ENCODE data around the gene LRCH1. TPM values are rescaled to one million over a fixed set of nuclear protein-coding genes. Genes with fewer than 3 reads are reported as not detected.

Gene LRCH1, protein sequence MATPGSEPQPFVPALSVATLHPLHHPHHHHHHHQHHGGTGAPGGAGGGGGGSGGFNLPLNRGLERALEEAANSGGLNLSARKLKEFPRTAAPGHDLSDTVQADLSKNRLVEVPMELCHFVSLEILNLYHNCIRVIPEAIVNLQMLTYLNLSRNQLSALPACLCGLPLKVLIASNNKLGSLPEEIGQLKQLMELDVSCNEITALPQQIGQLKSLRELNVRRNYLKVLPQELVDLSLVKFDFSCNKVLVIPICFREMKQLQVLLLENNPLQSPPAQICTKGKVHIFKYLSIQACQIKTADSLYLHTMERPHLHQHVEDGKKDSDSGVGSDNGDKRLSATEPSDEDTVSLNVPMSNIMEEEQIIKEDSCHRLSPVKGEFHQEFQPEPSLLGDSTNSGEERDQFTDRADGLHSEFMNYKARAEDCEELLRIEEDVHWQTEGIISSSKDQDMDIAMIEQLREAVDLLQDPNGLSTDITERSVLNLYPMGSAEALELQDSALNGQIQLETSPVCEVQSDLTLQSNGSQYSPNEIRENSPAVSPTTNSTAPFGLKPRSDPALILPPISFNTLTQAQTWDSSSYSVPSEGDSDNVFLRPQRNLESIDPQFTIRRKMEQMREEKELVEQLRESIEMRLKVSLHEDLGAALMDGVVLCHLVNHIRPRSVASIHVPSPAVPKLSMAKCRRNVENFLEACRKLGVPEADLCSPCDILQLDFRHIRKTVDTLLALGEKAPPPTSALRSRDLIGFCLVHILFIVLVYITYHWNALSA
- 13.1 TPM for total RNA-seq
- long read RNA-seq, full-length matches to known transcripts = 16 of 22 reads
- long read RNA-seq, partial matches to known transcripts = 6 of 22 reads
- long read RNA-seq, other reads (novel, unspliced or antisense) = 0 of 22 reads

DNA sequence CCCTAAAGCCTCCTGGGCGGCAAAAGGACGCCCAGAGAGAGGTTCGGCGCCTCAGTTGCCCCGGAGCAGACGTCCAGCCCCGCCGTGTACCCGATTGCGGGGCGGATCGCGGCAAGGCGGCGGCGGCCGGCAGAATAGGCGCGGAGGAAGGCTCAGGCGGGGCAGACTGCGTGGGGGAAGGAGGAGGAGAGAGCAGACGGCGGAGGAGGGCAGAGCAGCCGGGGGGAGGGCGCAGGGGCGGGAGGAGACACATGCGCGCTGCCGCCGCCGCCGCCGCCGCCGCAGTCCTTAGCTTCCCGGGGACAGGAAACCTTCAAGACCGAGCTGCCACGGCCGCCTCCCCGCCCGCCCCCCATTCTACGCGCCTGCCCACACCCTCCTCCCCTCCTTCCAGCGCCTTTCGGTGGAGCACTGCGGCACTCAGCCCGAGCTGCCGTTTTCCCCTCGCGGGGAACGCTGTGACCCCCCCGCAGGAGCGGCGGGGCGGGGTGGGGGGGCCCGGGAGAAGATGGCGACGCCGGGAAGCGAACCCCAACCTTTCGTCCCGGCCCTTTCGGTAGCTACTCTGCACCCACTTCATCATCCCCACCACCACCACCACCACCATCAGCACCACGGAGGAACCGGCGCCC is at the start of gene LRCH1:
LRCH1 (plus strand) TSS at position 282 of the 632 bp plus-strand sequence; CDS start at position 509, 227 bp downstream.
- H3K4me1 ChIP-seq = peaks cover 55% of the 10 kb centered on the region
- intact Hi-C loops (cut with micrococcal nuclease) = loop anchor here (5.0 to 10.0 kb wide), 5 partner anchors 52 to 169 kb away; no protein-coding TSS in a partner anchor
- H3K27me3 ChIP-seq (ENCODE audit: low read depth) = no peaks in the 10 kb centered on the region
- peak within 1 kb of the TSS; percentile 98 for H3K4me3 ChIP-seq
- no peaks in the 10 kb centered on the region for H3K9me3 ChIP-seq (replicated peaks)
- DNase-seq = peak; percentile 93
- no peaks in the 10 kb centered on the region for H3K36me3 ChIP-seq
- H3K27ac ChIP-seq (replicated peaks) = peak within 1 kb of the TSS; percentile 96
- TF ChIP-seq, protein P1, sequence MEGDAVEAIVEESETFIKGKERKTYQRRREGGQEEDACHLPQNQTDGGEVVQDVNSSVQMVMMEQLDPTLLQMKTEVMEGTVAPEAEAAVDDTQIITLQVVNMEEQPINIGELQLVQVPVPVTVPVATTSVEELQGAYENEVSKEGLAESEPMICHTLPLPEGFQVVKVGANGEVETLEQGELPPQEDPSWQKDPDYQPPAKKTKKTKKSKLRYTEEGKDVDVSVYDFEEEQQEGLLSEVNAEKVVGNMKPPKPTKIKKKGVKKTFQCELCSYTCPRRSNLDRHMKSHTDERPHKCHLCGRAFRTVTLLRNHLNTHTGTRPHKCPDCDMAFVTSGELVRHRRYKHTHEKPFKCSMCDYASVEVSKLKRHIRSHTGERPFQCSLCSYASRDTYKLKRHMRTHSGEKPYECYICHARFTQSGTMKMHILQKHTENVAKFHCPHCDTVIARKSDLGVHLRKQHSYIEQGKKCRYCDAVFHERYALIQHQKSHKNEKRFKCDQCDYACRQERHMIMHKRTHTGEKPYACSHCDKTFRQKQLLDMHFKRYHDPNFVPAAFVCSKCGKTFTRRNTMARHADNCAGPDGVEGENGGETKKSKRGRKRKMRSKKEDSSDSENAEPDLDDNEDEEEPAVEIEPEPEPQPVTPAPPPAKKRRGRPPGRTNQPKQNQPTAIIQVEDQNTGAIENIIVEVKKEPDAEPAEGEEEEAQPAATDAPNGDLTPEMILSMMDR (IDR thresholded peaks at IDR 0.05; ENCODE audit: borderline replicate concordance) = no peak

DNA sequence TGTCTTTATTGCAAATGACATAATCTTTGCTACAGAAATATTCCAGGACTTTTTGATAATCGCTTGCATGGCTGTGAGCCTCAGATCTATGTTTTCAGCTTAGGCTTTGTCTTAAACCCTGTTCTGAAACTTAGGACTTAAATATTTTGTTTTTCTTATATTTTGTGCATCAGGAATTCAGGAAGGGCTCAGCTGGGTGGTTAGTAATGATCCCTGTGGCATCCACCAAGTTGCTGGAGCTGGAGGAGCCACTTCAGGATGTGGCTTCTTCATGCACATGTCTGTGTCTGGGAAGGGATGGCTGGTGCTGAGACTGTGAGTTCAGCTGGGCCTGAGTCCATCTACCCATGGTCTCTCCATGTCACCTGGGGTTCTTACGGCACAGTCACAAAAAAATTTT is 48.9 kb upstream of the LRCH1 start:
- TF ChIP-seq, protein P1 (IDR thresholded peaks at IDR 0.05; ENCODE audit: borderline replicate concordance) = no peak
- no peaks in the 10 kb centered on the region for H3K9me3 ChIP-seq (replicated peaks)
- no peaks in the 10 kb centered on the region for H3K27me3 ChIP-seq (ENCODE audit: low read depth)
- no peak overlapping the region for H3K27ac ChIP-seq (replicated peaks)
- no peak overlapping the region for H3K4me3 ChIP-seq
- H3K4me1 ChIP-seq = no peaks in the 10 kb centered on the region
- DNase-seq = no peak
- intact Hi-C loops (cut with micrococcal nuclease) = no loop called here
- H3K36me3 ChIP-seq = no peaks in the 10 kb centered on the region

DNA sequence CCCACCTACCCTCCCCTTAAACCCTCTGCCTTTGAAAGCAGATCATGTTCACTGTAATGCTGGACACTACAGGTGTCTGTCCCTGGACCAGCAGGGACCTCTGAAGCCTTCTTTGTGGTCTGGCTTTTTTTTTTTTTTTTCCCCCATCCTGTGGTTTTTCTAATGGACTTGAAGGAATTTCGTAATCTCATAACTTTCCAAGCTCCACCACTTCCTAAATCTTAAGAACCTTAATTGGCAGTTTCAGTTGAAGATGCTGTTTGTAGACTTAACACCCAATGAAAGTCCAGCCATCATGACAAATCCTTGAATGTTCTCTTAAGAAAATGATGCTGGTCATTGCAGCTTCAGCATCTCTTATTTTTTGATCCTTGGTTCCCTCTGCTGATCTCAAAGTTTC is 45.0 kb upstream of the LRCH1 start:
- intact Hi-C loops (cut with micrococcal nuclease) = no loop called here
- no peaks in the 10 kb centered on the region for H3K9me3 ChIP-seq (replicated peaks)
- no peak for DNase-seq

DNA sequence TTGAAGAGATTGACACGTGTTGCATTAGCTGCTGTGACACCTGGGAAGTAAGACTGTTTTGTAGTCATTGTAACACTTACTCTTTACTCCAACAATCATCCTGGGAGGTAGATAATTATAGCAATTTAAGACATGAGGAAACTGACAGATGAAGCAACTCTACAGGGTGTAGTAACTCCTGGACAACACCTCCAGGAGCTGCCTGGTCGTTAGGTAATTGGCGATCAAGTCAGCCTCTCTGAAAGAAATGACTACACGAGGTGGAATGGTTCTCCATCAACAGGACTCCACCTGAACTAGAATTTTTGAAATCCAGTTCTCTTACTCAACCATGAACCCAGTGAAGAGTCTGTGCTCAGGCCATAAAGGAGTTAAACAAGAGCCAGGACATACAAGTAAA is 43.0 kb upstream of the LRCH1 start:
- no peak for DNase-seq
- TF ChIP-seq, protein P1 (IDR thresholded peaks at IDR 0.05; ENCODE audit: borderline replicate concordance) = no peak
- no peaks in the 10 kb centered on the region for H3K36me3 ChIP-seq
- H3K9me3 ChIP-seq (replicated peaks) = no peaks in the 10 kb centered on the region
- no peaks in the 10 kb centered on the region for H3K27me3 ChIP-seq (ENCODE audit: low read depth)
- intact Hi-C loops (cut with micrococcal nuclease) = no loop called here
- no peak overlapping the region for H3K27ac ChIP-seq (replicated peaks)
- H3K4me3 ChIP-seq = no peak overlapping the region
- no peaks in the 10 kb centered on the region for H3K4me1 ChIP-seq

More for the DNA sequence above, 45.0 kb upstream of the LRCH1 start:
- TF ChIP-seq, protein P1 (IDR thresholded peaks at IDR 0.05; ENCODE audit: borderline replicate concordance) = no peak
- Histone ChIP-seq H3K27me3 (ENCODE audit: low read depth) (no peaks in the 10 kb centered on the region), H3K4me1 (no peaks in the 10 kb centered on the region), H3K4me3 (no peak overlapping the region), H3K36me3 (no peaks in the 10 kb centered on the region), H3K27ac (replicated peaks) (no peak overlapping the region)

DNA sequence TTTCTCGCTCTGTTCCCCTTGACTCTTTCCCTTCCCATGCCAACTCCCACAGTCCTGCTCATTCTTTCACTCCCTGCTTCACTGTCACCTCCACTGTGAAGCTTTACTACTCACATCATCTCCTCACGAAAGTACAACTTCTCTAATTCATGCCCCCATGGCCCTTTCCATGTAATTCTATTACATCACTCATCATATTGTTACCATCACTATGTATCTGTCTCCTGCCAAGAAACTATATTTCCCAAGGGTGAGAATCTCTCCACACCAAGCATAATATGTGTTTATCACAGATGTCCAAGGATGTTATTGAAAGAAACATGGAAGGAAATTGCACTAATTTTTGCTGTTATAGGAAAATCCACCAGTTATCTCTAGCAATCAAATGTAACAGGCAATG is 37.2 kb upstream of the LRCH1 start:
- no peak for DNase-seq
- TF ChIP-seq, protein P1 (IDR thresholded peaks at IDR 0.05; ENCODE audit: borderline replicate concordance) = no peak
- H3K27me3 ChIP-seq (ENCODE audit: low read depth) = no peaks in the 10 kb centered on the region
- H3K9me3 ChIP-seq (replicated peaks) = no peaks in the 10 kb centered on the region
- no peaks in the 10 kb centered on the region for H3K36me3 ChIP-seq
- H3K4me3 ChIP-seq = no peak overlapping the region
- H3K27ac ChIP-seq (replicated peaks) = no peak overlapping the region
- intact Hi-C loops (cut with micrococcal nuclease) = no loop called here
- H3K4me1 ChIP-seq = peaks cover 28% of the 10 kb centered on the region

Data from left ventricle myocardium inferior (tissue), 1 donor.